IMR-90 (cell line): ENCODE results near the gene NTM. TPM values are rescaled to one million over a fixed set of nuclear protein-coding genes. Genes with fewer than 3 reads are reported as not detected.

Experiments
- ATAC-seq: fragments of 200-7000 bp; cut with Tn5 transposase; 2 replicates; pipeline ENCODE4 v1.9.1; 2020; ENCODE audit warnings: low read depth, mild to moderate bottlenecking, moderate library complexity
- BruUV-seq: library from RNA; stranded (reverse); fragments of 400-500 nt; replicated peaks from 2 replicates; lab custom pipeline; 2021; lab: Mats Ljungman, UMichigan
- CTCF ChIA-PET: fragments of 300-600 bp; formaldehyde crosslinking; extraction: SDS; loops from one replicate; lab custom pipeline; 2021; ENCODE audit warnings: antibody characterized with exemption; lab: Yijun Ruan, JAX
- POLR2A ChIA-PET: fragments of 300-600 bp; sonication (Branson Sonifier 250); formaldehyde crosslinking; loops from one replicate; lab custom pipeline; 2022; ENCODE audit warnings: antibody characterized with exemption; ENCODE audit not compliant: unreplicated experiment; lab: Charles Lee
- DNase-seq: peaks from one replicate; pipeline ENCODE4 v3.0.0; 2013
- H2AFZ ChIP-seq: replicated peaks from 2 replicates; pipeline ENCODE3; 2013; ENCODE audit warnings: low read length, mild to moderate bottlenecking; ENCODE audit not compliant: poor library complexity
- H2AK5ac ChIP-seq: 2 replicates; pipeline ENCODE4 v1.6.1; 2013; ENCODE audit warnings: low read depth, low read length, inconsistent platforms
- H2AK9ac ChIP-seq: replicated peaks from 2 replicates; pipeline ENCODE3; 2013; ENCODE audit warnings: mild to moderate bottlenecking, low read depth, low read length, moderate library complexity; ENCODE audit not compliant: poor library complexity
- H2BK120ac ChIP-seq: 2 replicates; pipeline ENCODE4 v1.6.1; 2013; ENCODE audit warnings: low read depth, low read length, inconsistent platforms
- H2BK15ac ChIP-seq: 3 replicates; pipeline ENCODE4 v1.6.1; 2013; ENCODE audit warnings: low read depth, low read length, inconsistent platforms
- H2BK20ac ChIP-seq: 2 replicates; pipeline ENCODE4 v1.6.1; 2013; ENCODE audit warnings: low read depth, mild to moderate bottlenecking, inconsistent platforms, low read length, moderate library complexity
- H2BK5ac ChIP-seq: 2 replicates; pipeline ENCODE4 v1.6.1; 2013; ENCODE audit warnings: mild to moderate bottlenecking, low read depth, low read length, inconsistent platforms; ENCODE audit not compliant: poor library complexity, severe bottlenecking
- H3K14ac ChIP-seq: replicated peaks from 2 replicates; pipeline ENCODE4 v1.6.1; 2013; ENCODE audit warnings: low read depth, low read length, inconsistent platforms
- H3K18ac ChIP-seq: 2 replicates; pipeline ENCODE4 v1.6.1; 2013; ENCODE audit warnings: low read depth, low read length, control low read depth
- H3K23ac ChIP-seq: 2 replicates; pipeline ENCODE4 v1.6.1; 2013; ENCODE audit warnings: low read depth, low read length, inconsistent platforms
- H3K27ac ChIP-seq: 2 replicates; pipeline ENCODE4 v1.5.1; 2013; ENCODE audit warnings: mild to moderate bottlenecking, control low read depth, low read length; ENCODE audit not compliant: insufficient read depth
- H3K27me3 ChIP-seq: 2 replicates; pipeline ENCODE4 v1.6.1; 2013; ENCODE audit warnings: low read length; ENCODE audit not compliant: control insufficient read depth, insufficient read depth
- H3K36me3 ChIP-seq: 2 replicates; pipeline ENCODE4 v1.6.1; 2013; ENCODE audit warnings: low read length, mixed read lengths; ENCODE audit not compliant: control insufficient read depth, insufficient read depth
- H3K4ac ChIP-seq: 2 replicates; pipeline ENCODE4 v1.6.1; 2013; ENCODE audit warnings: low read depth, low read length, inconsistent platforms
- H3K4me1 ChIP-seq: 2 replicates; pipeline ENCODE4 v1.6.1; 2013; ENCODE audit warnings: low read length, mixed read lengths; ENCODE audit not compliant: control insufficient read depth, insufficient read depth
- H3K4me2 ChIP-seq: 2 replicates; pipeline ENCODE4 v1.6.1; 2013; ENCODE audit warnings: low read depth, mild to moderate bottlenecking, control low read depth, low read length, moderate library complexity
- H3K4me3 ChIP-seq: 2 replicates; pipeline ENCODE4 v1.5.1; 2013; ENCODE audit warnings: low read depth, mild to moderate bottlenecking, control low read depth, low read length, moderate library complexity; ENCODE audit not compliant: insufficient read depth
- H3K56ac ChIP-seq: 2 replicates; pipeline ENCODE4 v1.6.1; 2013; ENCODE audit warnings: low read length, inconsistent platforms; ENCODE audit not compliant: insufficient read depth; ENCODE audit errors: extremely low read depth
- H3K79me1 ChIP-seq, 2 experiments: 2 replicates each; pipeline ENCODE4 v1.6.1; 2013; ENCODE audit warnings: low read length in 2 of 2, inconsistent platforms in 1 of 2, low read depth in 1 of 2
- H3K9ac ChIP-seq: 2 replicates; pipeline ENCODE4 v1.6.1; 2013; ENCODE audit warnings: low read depth, low read length, control low read depth
- H3K9me1 ChIP-seq: 2 replicates; pipeline ENCODE4 v1.6.1; 2013; ENCODE audit warnings: low read length, inconsistent platforms; ENCODE audit not compliant: insufficient read depth
- H3K9me3 ChIP-seq: 2 replicates; pipeline ENCODE4 v1.6.1; 2013; ENCODE audit warnings: low read length; ENCODE audit not compliant: control insufficient read depth, insufficient read depth
- H4K20me1 ChIP-seq: 2 replicates; pipeline ENCODE4 v1.6.1; 2013; ENCODE audit warnings: low read length, inconsistent platforms; ENCODE audit not compliant: insufficient read depth
- H4K5ac ChIP-seq: 2 replicates; pipeline ENCODE4 v1.6.1; 2013; ENCODE audit warnings: mild to moderate bottlenecking, low read depth, low read length, control low read depth
- H4K8ac ChIP-seq, 2 experiments: 2 replicates each; pipeline ENCODE4 v1.6.1; 2013; ENCODE audit warnings: low read depth in 2 of 2, low read length in 2 of 2, control low read depth in 1 of 2, inconsistent platforms in 1 of 2
- H4K91ac ChIP-seq: 2 replicates; pipeline ENCODE4 v1.6.1; 2013; ENCODE audit warnings: low read depth, low read length, inconsistent platforms; ENCODE audit not compliant: insufficient read depth
- BHLHE40 ChIP-seq: fragments of 150-350 bp; IDR thresholded peaks from 2 replicates; pipeline ENCODE4 v1.6.1; 2016; ENCODE audit warnings: mild to moderate bottlenecking, low read depth, low read length
- CHD1 ChIP-seq: IDR thresholded peaks from 2 replicates; pipeline ENCODE4 v1.6.1; 2012; ENCODE audit warnings: low read depth, low read length, improper control_type of control experiment
- FOS ChIP-seq: fragments of 150-350 bp; IDR thresholded peaks from 2 replicates; pipeline ENCODE4 v1.6.1; 2016; ENCODE audit warnings: low read depth, low read length
- MAFK ChIP-seq: IDR thresholded peaks from 2 replicates; pipeline ENCODE4 v1.6.1; 2012; ENCODE audit warnings: low read depth, low read length, improper control_type of control experiment
- MXI1 ChIP-seq: IDR thresholded peaks from 2 replicates; pipeline ENCODE4 v1.6.1; 2012; ENCODE audit warnings: low read depth, mild to moderate bottlenecking, low read length, moderate library complexity, borderline replicate concordance
- RAD21 ChIP-seq: IDR thresholded peaks from 2 replicates; pipeline ENCODE4 v1.6.1; 2012; ENCODE audit warnings: low read length, improper control_type of control experiment
- RCOR1 ChIP-seq: IDR thresholded peaks from 2 replicates; pipeline ENCODE4 v1.6.1; 2012; ENCODE audit warnings: mild to moderate bottlenecking, low read length, improper control_type of control experiment; ENCODE audit not compliant: insufficient replicate concordance
- RFX5 ChIP-seq: IDR thresholded peaks from 2 replicates; pipeline ENCODE4 v1.8.0; 2012; ENCODE audit warnings: low read depth, mild to moderate bottlenecking, low read length, moderate library complexity
- SMC3 ChIP-seq: fragments of 150-350 bp; IDR thresholded peaks from 2 replicates; pipeline ENCODE4 v1.6.1; 2016; ENCODE audit warnings: low read depth, mild to moderate bottlenecking, antibody characterized with exemption, low read length, moderate library complexity
- USF2 ChIP-seq: fragments of 150-350 bp; IDR thresholded peaks from 2 replicates; pipeline ENCODE4 v1.6.1; 2017; ENCODE audit warnings: mild to moderate bottlenecking, antibody characterized with exemption, low read length, low read depth
- WGBS, 2 experiments: methylation state at CpG; one replicate each; pipeline versions ENCODE4 v1.1.5 to v1.1.7; 2013; ENCODE audit warnings: missing lambda C conversion rate in 2 of 2; ENCODE audit not compliant: insufficient read length in 1 of 2; ENCODE audit errors: extremely low coverage in 2 of 2; 5-methylcytosine and 5-hydroxymethylcytosine counted together
- dilution Hi-C: fragments of 300-500 bp; cut with HindIII; formaldehyde crosslinking; loops from one replicate; pipeline ENCODE4 v1.14.3; 2018; ENCODE audit warnings: low sequenced_read_pairs; ENCODE audit not compliant: unreplicated experiment
- in situ Hi-C: fragments of 300-500 bp; cut with MboI; formaldehyde crosslinking; loops from 3 replicates; pipeline ENCODE4 v1.14.3; 2019; ENCODE audit warnings: low sequenced_read_pairs, inconsistent platforms, mixed read lengths
- intact Hi-C: fragments of 100-400 bp; cut with micrococcal nuclease; formaldehyde crosslinking; loops from 2 replicates; pipeline ENCODE4 v1.10.0; 2022
- polyA plus RNA-seq, 3 experiments: library from polyadenylated mRNA; depleted of rRNA; stranded (reverse); fragments of >200 nt; gene quantifications; 2 replicates each; pipeline ENCODE4 v1.2.3, GENCODE V29; 2012; ENCODE audit warnings: low replicate concordance in 1 of 3
- total RNA-seq: library from RNA; depleted of rRNA; stranded (reverse); fragments of >200 nt; gene quantifications from 2 replicates; pipeline ENCODE4 v1.2.3, GENCODE V29; 2012
- TF ChIP-seq, protein P1 (sequence below): fragments of 150-350 bp; IDR thresholded peaks from 2 replicates; pipeline ENCODE4 v1.6.1; 2016; ENCODE audit warnings: low read depth, mild to moderate bottlenecking, low read length, moderate library complexity, borderline replicate concordance

NTM gene
- total and polyA plus RNA-seq, 2 of the 4 experiments (the other 2 are of a cell fraction) = 19.5 to 25.5 TPM

DNA sequence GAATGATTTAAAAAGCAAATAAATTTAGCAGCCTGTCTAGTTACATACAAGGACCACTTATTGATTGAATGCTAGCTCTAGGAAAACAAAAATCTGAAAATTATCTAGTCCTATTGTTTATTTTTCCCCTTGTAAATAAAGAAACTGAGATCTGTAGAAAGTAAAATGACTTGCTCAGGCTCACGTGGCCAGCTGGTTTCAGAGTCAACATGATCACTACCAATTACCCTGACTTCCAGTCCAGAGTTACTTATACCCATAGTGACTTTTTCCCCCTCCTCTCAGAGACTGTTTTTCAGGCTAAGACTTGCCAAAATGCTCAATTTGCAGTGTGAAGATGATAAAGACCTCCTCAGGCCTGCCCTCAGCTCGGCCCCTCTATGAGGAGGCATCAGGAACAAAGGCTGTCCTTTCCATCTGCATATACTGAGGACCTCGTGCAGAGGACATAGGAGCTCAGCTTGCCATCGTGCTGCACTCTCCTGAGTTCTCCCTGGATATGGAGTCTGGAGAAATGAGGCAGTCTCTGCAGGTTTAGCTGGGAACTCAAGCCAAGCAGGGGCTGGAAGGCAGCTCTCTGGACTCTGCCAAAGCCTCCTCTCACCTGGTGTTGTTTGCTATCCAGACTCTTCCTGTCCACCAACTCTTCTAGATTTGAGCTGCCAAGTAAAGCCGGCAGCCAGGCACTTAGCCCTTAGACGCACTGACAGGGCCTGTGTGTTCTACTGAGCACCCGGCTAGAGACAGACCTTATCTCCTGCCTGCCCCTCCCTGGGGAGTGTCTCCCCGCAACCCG lies 883.3 kb downstream of the NTM start:
- no peak overlapping the region for H4K8ac ChIP-seq
- no peak overlapping the region for H4K91ac ChIP-seq
- H3K23ac ChIP-seq = no peak overlapping the region
- H3K18ac ChIP-seq = no peak overlapping the region
- H3K4me2 ChIP-seq = no peak overlapping the region
- no peak overlapping the region for H2AFZ ChIP-seq
- no peak overlapping the region for H3K9ac ChIP-seq
- intact Hi-C loops (no loop called here), in situ Hi-C loops (no loop called here), dilution Hi-C loops (no loop called here)
- no peak overlapping the region for H2BK20ac ChIP-seq
- no peak for TF ChIP-seq BHLHE40
- TF ChIP-seq USF2 = no peak
- TF ChIP-seq MXI1 = no peak
- no peak for TF ChIP-seq SMC3
- no peak for TF ChIP-seq RFX5
- TF ChIP-seq RCOR1 = no peak
- no peak for TF ChIP-seq CHD1
- TF ChIP-seq, protein P1, sequence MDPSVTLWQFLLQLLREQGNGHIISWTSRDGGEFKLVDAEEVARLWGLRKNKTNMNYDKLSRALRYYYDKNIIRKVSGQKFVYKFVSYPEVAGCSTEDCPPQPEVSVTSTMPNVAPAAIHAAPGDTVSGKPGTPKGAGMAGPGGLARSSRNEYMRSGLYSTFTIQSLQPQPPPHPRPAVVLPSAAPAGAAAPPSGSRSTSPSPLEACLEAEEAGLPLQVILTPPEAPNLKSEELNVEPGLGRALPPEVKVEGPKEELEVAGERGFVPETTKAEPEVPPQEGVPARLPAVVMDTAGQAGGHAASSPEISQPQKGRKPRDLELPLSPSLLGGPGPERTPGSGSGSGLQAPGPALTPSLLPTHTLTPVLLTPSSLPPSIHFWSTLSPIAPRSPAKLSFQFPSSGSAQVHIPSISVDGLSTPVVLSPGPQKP = no peak
- no peak for TF ChIP-seq FOS
- TF ChIP-seq MAFK = no peak
- TF ChIP-seq RAD21 = no peak
- H3K36me3 ChIP-seq = no peaks in the 10 kb centered on the region
- H2BK5ac ChIP-seq = no peak overlapping the region
- no peak overlapping the region for H2BK120ac ChIP-seq
- H3K79me1 ChIP-seq = 0 out of 4 replicates have a peak, but pooled peaks cover 0 to 4% of the 10 kb centered on the region in 2 experiments
- no peak overlapping the region for H3K4ac ChIP-seq
- H3K9me1 ChIP-seq = no peaks in the 10 kb centered on the region
- H3K27ac ChIP-seq = no peak overlapping the region
- no peak overlapping the region for H2BK15ac ChIP-seq
- no peaks in the 10 kb centered on the region for H3K9me3 ChIP-seq
- ChIA-PET POLR2A (no interaction called here), CTCF (no interaction called here)
- no TSS peak for BruUV-seq
- ATAC-seq (no peak), DNase-seq (no peak)
- no peak overlapping the region for H3K4me3 ChIP-seq
- H3K14ac ChIP-seq = no peak overlapping the region
- no peak overlapping the region for H4K5ac ChIP-seq
- no peak overlapping the region for H2AK5ac ChIP-seq
- no peaks in the 10 kb centered on the region for H3K4me1 ChIP-seq
- no peaks in the 10 kb centered on the region for H4K20me1 ChIP-seq
- no peak overlapping the region for H2AK9ac ChIP-seq
- no peak overlapping the region for H3K56ac ChIP-seq
- WGBS, 2 experiments = 95% methylated on average over 5 of the region's 9 CpGs; no CpG with 5 or more reads in 1 of the 2 experiments
- no peaks in the 10 kb centered on the region for H3K27me3 ChIP-seq
